Psoas muscle (tissue), 8 donors: ENCODE measurements around the gene TMEM250. TPM values are rescaled to one million over a fixed set of nuclear protein-coding genes. Genes with fewer than 3 reads are reported as not detected.

Source experiments
- ATAC-seq, 4 donors: fragments of 200-7000 bp; cut with Tn5 transposase; one replicate each; pipeline ENCODE4 v1.9.1; 2020; ENCODE audit warnings: moderate library complexity in 3 of 4, mild to moderate bottlenecking in 2 of 4
- DNase-seq, 2 donors: peaks; one replicate each; pipeline ENCODE4 v3.0.0-alpha.2; 2020
- H3K27ac ChIP-seq: fragments of 200-600 bp; one replicate; pipeline ENCODE4 v1.8.0; 2022
- H3K27me3 ChIP-seq, 3 donors: fragments of 200-600 bp in 1 of 3; one replicate each; pipeline versions ENCODE4 v1.6.1 to v1.8.0; 2013 to 2022; ENCODE audit warnings: low read length in 2 of 3, mild to moderate bottlenecking in 2 of 3, moderate library complexity in 1 of 3; ENCODE audit not compliant: insufficient read depth in 3 of 3
- H3K36me3 ChIP-seq, 2 donors: fragments of 200-600 bp in 1 of 2; one replicate each; pipeline versions ENCODE4 v1.6.1 to v1.8.0; 2013 to 2022; ENCODE audit warnings: low read depth in 1 of 2, mild to moderate bottlenecking in 1 of 2, moderate library complexity in 1 of 2; ENCODE audit not compliant: insufficient read depth in 1 of 2
- H3K4me1 ChIP-seq: fragments of 200-600 bp; one replicate; pipeline ENCODE4 v1.8.0; 2022
- H3K4me3 ChIP-seq: fragments of 200-600 bp; one replicate; pipeline ENCODE4 v1.8.0; 2022; ENCODE audit warnings: mild to moderate bottlenecking
- H3K9me3 ChIP-seq: fragments of 200-600 bp; one replicate; pipeline ENCODE4 v1.8.0; 2022
- WGBS, 3 donors: extraction: QIAGEN DNeasy Blood & Tissue Kit; methylation state at CpG; one replicate each; pipeline versions ENCODE4 v1.1.6 to v1.1.7; 2013; 5-methylcytosine and 5-hydroxymethylcytosine counted together
- intact Hi-C, 2 donors: fragments of 100-400 bp; cut with DNase I; formaldehyde crosslinking; loops; one replicate each; pipeline versions ENCODE4 v1.11.0 to v1.14.2; 2022
- polyA plus RNA-seq, 3 donors: library from polyadenylated mRNA; stranded (reverse); fragments of 200-250 nt; gene quantifications; one replicate each; pipeline ENCODE4 v1.2.3, GENCODE V29; 2013
- total RNA-seq, 4 donors: library from RNA; stranded (reverse); fragmentation: NEBNext Ultra II Directional in 2 of 4; extraction: Animal tissue kit (Norgen Biotek cat#: 25700) in 2 of 4; gene quantifications; one replicate each; pipeline versions ENCODE4 v1.2.1 to v1.2.4, GENCODE V29; 2021 to 2023
- TF ChIP-seq, protein P1 (sequence below): fragments of 200-600 bp; IDR thresholded peaks from one replicate; pipeline ENCODE4 v1.8.0; 2022; ENCODE audit warnings: antibody characterized with exemption
- donor health status: healthy with polysubstance abuse.
- donor health status: DM: no; HTN: no; CAD: no; lungs with moderate emphysema.
- donor health status: Bipolar disorder and iron deficiency.
- donor health status: healthy.
- donor health status: DM: yes; HTN: yes; CAD: no.
- donor health status: DM: no; HTN: no; CAD: no.
- donor health status: DM: no; HTN: no; CAD: no.
- donor health status: DM: yes; HTN: yes; CAD: no.

Gene TMEM250
- total and polyA plus RNA-seq, 7 donors = 17.3 to 49.5 (median 27.8) TPM

GRCh38 chr9:136100700-136101614 is 17.7 kb downstream of the TMEM250 start:
- no peak overlapping the region for H3K4me3 ChIP-seq
- ATAC-seq (no peak), DNase-seq (no peak)
- no peak overlapping the region for H3K27ac ChIP-seq
- intact Hi-C loops = no loop called here
- 64 to 72% (median 67%) methylated on average over 22 to 26 of the region's 30 CpGs for WGBS, 3 donors
- no peaks in the 10 kb centered on the region for H3K36me3 ChIP-seq
- no peaks in the 10 kb centered on the region for H3K9me3 ChIP-seq
- no peaks in the 10 kb centered on the region for H3K27me3 ChIP-seq
- H3K4me1 ChIP-seq = peaks cover 25% of the 10 kb centered on the region
- TF ChIP-seq, protein P1, sequence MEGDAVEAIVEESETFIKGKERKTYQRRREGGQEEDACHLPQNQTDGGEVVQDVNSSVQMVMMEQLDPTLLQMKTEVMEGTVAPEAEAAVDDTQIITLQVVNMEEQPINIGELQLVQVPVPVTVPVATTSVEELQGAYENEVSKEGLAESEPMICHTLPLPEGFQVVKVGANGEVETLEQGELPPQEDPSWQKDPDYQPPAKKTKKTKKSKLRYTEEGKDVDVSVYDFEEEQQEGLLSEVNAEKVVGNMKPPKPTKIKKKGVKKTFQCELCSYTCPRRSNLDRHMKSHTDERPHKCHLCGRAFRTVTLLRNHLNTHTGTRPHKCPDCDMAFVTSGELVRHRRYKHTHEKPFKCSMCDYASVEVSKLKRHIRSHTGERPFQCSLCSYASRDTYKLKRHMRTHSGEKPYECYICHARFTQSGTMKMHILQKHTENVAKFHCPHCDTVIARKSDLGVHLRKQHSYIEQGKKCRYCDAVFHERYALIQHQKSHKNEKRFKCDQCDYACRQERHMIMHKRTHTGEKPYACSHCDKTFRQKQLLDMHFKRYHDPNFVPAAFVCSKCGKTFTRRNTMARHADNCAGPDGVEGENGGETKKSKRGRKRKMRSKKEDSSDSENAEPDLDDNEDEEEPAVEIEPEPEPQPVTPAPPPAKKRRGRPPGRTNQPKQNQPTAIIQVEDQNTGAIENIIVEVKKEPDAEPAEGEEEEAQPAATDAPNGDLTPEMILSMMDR = no peak

DNA sequence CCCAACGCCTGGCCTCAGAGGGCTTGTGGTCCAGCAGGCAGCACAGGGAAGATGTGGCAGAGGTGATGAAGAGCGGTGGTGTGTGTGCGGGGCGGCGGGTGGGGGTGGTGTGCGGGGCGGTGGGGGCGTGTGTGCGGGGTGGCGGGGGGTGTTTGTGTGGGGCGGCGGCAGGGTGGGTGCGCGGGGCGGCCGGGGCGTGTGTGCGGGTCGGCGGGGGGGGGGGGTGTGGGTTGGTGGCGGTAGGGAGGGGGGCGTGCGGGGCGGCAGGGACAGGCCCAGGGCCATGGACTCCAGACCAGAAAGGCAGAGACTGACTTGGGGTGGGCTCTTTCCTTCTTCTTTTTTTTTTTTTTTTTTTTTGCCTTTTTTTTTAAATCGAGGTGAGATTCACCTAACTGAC is 19.1 kb downstream of the TMEM250 start:
- no peaks in the 10 kb centered on the region for H3K27me3 ChIP-seq
- no peak overlapping the region for H3K4me3 ChIP-seq
- TF ChIP-seq, protein P1 = no peak
- H3K27ac ChIP-seq = no peak overlapping the region
- WGBS, 3 donors = 71 to 90% (median 75%) methylated on average over 6 to 25 of the region's 25 CpGs
- ATAC-seq (no peak), DNase-seq (no peak)
- H3K9me3 ChIP-seq = no peaks in the 10 kb centered on the region
- H3K36me3 ChIP-seq = no peaks in the 10 kb centered on the region
- peaks cover 13% of the 10 kb centered on the region for H3K4me1 ChIP-seq
- intact Hi-C loops = no loop called here

DNA sequence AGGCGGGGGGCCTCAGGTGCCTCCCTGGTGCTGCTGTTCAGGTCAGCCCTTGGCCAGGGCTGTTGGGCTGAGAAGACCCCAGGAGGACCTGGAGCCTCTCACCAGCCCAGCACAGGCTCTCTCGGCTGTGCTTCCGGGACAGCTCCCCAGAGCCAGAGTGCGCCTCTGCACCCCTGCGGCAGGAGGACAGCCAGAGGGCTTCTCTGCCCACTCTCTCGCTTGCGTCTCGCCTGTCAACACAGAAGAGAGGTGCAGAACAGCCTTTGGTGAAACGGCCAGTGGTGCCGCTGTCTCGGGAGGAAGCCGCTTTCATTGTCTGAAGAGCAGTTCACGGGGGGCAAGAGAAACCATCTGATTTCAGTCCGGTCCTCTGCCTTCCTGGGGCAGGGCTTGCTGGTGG is 19.8 kb downstream of the TMEM250 start:
- WGBS, 3 donors = 50 to 63% (median 63%) methylated on average over 14 of the region's 14 CpGs
- ATAC-seq (no peak), DNase-seq (no peak)
- H3K27ac ChIP-seq = no peak overlapping the region
- peaks cover 9% of the 10 kb centered on the region for H3K4me1 ChIP-seq
- no peaks in the 10 kb centered on the region for H3K9me3 ChIP-seq
- intact Hi-C loops = no loop called here
- H3K4me3 ChIP-seq = no peak overlapping the region
- no peaks in the 10 kb centered on the region for H3K27me3 ChIP-seq
- no peaks in the 10 kb centered on the region for H3K36me3 ChIP-seq
- TF ChIP-seq, protein P1 = no peak

GRCh38 chr9:136098210-136098609 is 20.5 kb downstream of the TMEM250 start:
- TF ChIP-seq, protein P1 = no peak
- 80 to 87% (median 86%) methylated on average over 7 to 11 of the region's 11 CpGs for WGBS, 3 donors
- DNase-seq (no peak), ATAC-seq (no peak)
- H3K4me1 ChIP-seq = peaks cover 9% of the 10 kb centered on the region
- intact Hi-C loops = no loop called here
- H3K36me3 ChIP-seq = no peaks in the 10 kb centered on the region
- no peaks in the 10 kb centered on the region for H3K27me3 ChIP-seq
- H3K4me3 ChIP-seq = no peak overlapping the region
- no peak overlapping the region for H3K27ac ChIP-seq
- no peaks in the 10 kb centered on the region for H3K9me3 ChIP-seq
